Measurements from ENCODE around the gene TRIP4. TPM values are rescaled to one million over a fixed set of nuclear protein-coding genes. Genes with fewer than 3 reads are reported as not detected.
A peak's percentile ranks its signal among the peaks of the same experiment; 100 is the strongest.
"Not testable (repeated sequence)": the region's sequence is repeated elsewhere in the genome, so short reads cannot be mapped to it uniquely, and the experiment has no call there.

TRIP4 gene
- polyA plus RNA-seq (ENCODE audit: insufficient read length in 4 of 4): 10 to 100 TPM; 38.9 to 45.0 (median 41.7) TPM

GRCh38 chr15:64387562-64388168 lies at the start of gene TRIP4:
Gene TRIP4, plus strand, starts transcription at chr15:64387836. Its CDS starts 28 bp downstream, at chr15:64387864.
- peak; percentile 81 to 89 (median 82) for DNase-seq (ENCODE audit: low read depth in 4 of 4, low spot score in 3 of 4)

GRCh38 chr15:64340355-64340754 lies 47.3 kb upstream of the TRIP4 start:
- no peak for DNase-seq (ENCODE audit: low read depth in 4 of 4, low spot score in 3 of 4)

- DNase-seq (ENCODE audit: low read depth in 4 of 4, low spot score in 3 of 4): no peak
These were observed 45.7 kb upstream of the TRIP4 start for GRCh38 chr15:64341961-64342360.

GRCh38 chr15:64343222-64343621 lies 44.4 kb upstream of the TRIP4 start:
- DNase-seq (ENCODE audit: low read depth in 4 of 4, low spot score in 3 of 4): no peak

- no peak for DNase-seq (ENCODE audit: low read depth in 4 of 4, low spot score in 3 of 4)
These were observed 43.8 kb upstream of the TRIP4 start for GRCh38 chr15:64343841-64344240.

- DNase-seq (ENCODE audit: low read depth in 4 of 4, low spot score in 3 of 4): no peak
These were observed 42.9 kb upstream of the TRIP4 start for GRCh38 chr15:64344651-64345294.

- not testable (repeated sequence) for DNase-seq (ENCODE audit: low read depth in 4 of 4, low spot score in 3 of 4)
These were observed 41.4 kb upstream of the TRIP4 start for GRCh38 chr15:64346242-64346641.

GRCh38 chr15:64348455-64348854 lies 39.2 kb upstream of the TRIP4 start:
- DNase-seq (ENCODE audit: low read depth in 4 of 4, low spot score in 3 of 4): no peak

- no peak for DNase-seq (ENCODE audit: low read depth in 4 of 4, low spot score in 3 of 4)
These were observed 38.3 kb upstream of the TRIP4 start for GRCh38 chr15:64349375-64349774.

GRCh38 chr15:64351265-64351664 lies 36.4 kb upstream of the TRIP4 start:
- no peak for DNase-seq (ENCODE audit: low read depth in 4 of 4, low spot score in 3 of 4)

- peak in 1 of 4 donors; percentile 0 for DNase-seq (ENCODE audit: low read depth in 4 of 4, low spot score in 3 of 4)
These were observed 32.8 kb upstream of the TRIP4 start for GRCh38 chr15:64354688-64355344.

GRCh38 chr15:64355348-64355943 lies 32.2 kb upstream of the TRIP4 start:
- DNase-seq (ENCODE audit: low read depth in 4 of 4, low spot score in 3 of 4): peak in 3 of 4 donors; percentile 8 to 18 (median 15)

GRCh38 chr15:64355944-64356709 lies 31.5 kb upstream of the TRIP4 start, which contains the start of gene CSNK1G1:
Gene CSNK1G1, minus strand, starts transcription at chr15:64356173. Its CDS starts 55,674 bp downstream, at chr15:64300499.
- peak; percentile 93 to 97 (median 96) for DNase-seq (ENCODE audit: low read depth in 4 of 4, low spot score in 3 of 4)

- no peak for DNase-seq (ENCODE audit: low read depth in 4 of 4, low spot score in 3 of 4)
These were observed 31.0 kb upstream of the TRIP4 start for GRCh38 chr15:64356710-64357040.

- DNase-seq (ENCODE audit: low read depth in 4 of 4, low spot score in 3 of 4): no peak
These were observed 26.4 kb upstream of the TRIP4 start for GRCh38 chr15:64361259-64361658.

- no peak for DNase-seq (ENCODE audit: low read depth in 4 of 4, low spot score in 3 of 4)
These were observed 18.5 kb upstream of the TRIP4 start for GRCh38 chr15:64369078-64369607.

- not testable (repeated sequence) for DNase-seq (ENCODE audit: low read depth in 4 of 4, low spot score in 3 of 4)
These were observed 16.3 kb upstream of the TRIP4 start for GRCh38 chr15:64371383-64371782.

- no peak for DNase-seq (ENCODE audit: low read depth in 4 of 4, low spot score in 3 of 4)
These were observed 14.3 kb upstream of the TRIP4 start for GRCh38 chr15:64373360-64373759.

GRCh38 chr15:64379216-64379960 lies 8.2 kb upstream of the TRIP4 start:
- no peak for DNase-seq (ENCODE audit: low read depth in 4 of 4, low spot score in 3 of 4)

All from left renal pelvis (tissue), 4 donors.